Superior temporal gyrus (tissue), 1 donor: ENCODE results near the gene NCOA4.
"Not testable (repeated sequence)": the region's sequence is repeated elsewhere in the genome, so short reads cannot be mapped to it uniquely, and the experiment has no call there.

ENCODE experiments used
- DNase-seq: peaks from one replicate; pipeline ENCODE4 v3.0.0-alpha.2; 2016; ENCODE audit errors: extremely low spot score

NCOA4 gene

DNA sequence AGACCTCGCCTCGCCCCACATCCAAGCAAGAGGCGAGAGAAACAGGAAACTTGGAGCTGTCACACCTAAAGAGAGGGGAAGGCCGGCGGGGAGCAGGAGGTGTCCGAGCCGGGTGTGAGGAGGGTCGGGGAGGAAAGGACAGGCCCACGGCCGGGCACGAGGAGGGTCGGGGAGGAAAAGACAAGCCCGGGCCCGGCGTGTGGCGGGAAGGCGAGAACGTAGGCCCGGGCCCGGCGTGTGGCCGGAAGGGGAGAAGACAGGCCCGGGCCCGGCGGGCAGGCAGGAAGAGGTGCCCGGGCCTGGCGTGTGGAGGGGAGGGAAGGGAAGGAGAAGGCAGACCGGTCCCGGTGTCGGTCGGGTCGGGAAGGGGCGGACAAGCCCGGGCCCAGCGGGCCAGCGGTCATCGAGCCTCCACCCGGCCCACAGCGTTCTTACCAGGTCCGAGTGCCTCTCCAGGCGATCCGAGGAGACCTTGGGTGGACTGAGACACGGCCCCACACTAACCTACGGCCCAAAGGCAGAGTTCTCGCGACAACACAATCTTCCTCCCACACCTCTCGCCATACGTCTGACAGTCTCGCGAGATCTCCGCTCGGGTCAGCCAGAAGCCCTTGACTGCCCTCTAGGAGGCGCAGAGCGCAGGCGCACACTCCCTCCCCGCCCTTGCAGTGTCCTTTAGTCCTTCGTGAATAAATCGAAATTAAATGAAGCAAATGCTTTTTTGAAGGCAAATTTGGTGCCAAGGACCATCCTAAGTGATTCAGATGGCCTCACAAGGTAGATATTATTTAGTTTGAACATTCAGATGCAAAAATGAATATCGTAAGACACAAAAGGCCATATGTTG, at the start of gene NCOA4:
TSS of gene NCOA4 (minus strand) at position 533 of the 847 bp plus-strand sequence. CDS start 13,943 bp downstream, outside the sequence.
- peak; percentile 98 for DNase-seq

DNA sequence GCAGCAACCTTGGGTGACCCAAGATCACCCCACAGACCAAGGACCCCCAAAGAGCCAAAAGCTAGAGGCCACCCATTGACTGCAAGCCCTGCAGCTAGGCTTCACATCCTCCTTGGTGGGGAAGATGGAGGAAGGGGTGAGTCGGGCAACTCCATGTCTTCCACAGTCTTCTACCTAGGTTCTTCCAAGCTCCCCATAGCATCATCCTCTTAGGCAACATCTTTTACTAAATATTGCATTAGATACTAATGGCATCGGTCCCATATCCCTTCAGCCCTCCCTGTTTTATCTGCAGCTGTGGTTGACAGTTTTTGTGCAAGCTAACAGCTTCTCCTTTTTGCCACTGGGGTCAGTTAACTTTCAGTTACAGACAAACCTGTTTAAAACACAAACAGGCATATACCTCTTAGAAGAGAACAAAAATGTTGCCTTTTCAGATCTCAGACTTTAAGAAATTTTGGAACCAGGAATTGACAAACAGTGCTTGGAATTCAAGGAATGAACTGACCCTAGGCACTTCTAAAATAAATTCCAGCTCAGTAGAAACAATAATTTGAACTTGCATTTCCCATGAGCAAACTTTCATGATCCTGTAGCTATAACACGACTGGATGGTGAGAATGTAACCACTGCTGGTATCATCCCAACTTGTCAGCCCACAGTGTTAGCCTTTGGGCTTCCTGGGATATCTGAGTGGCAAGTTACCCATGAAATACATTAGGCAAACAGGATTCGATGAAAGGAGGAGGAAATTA, 49.6 kb upstream of the NCOA4 start:
- no peak for DNase-seq

GRCh38 chr10:46077731-46078413, 47.4 kb upstream of the NCOA4 start:
- DNase-seq = no peak

- no peak for DNase-seq
Observed at GRCh38 chr10:46077141-46077554, 46.7 kb upstream of the NCOA4 start.

DNA sequence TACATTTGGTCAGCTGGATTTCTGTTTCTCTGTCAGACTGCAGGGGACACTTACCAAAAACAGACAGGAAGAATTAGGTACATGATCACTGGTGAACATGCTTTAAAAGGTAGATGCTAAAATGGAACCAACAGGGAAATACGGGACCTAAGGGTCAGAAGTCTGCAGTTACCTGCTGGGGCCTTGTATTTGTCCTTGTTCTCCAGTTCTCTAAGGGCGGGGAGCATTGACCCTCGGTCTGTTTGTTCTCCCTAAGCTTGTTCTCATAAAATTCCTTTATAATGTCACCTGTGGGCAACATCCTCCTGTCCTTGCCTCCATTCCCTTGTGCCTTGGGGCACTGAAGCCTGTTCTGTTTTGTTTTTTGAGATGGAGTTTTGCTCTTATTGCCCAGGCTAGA, 45.4 kb upstream of the NCOA4 start:
- no peak for DNase-seq

GRCh38 chr10:46074196-46074946, 43.9 kb upstream of the NCOA4 start:
- no peak for DNase-seq

GRCh38 chr10:46073564-46073963, 43.1 kb upstream of the NCOA4 start:
- DNase-seq = no peak

- no peak for DNase-seq
Observed at GRCh38 chr10:46070749-46071148, 40.3 kb upstream of the NCOA4 start.

DNA sequence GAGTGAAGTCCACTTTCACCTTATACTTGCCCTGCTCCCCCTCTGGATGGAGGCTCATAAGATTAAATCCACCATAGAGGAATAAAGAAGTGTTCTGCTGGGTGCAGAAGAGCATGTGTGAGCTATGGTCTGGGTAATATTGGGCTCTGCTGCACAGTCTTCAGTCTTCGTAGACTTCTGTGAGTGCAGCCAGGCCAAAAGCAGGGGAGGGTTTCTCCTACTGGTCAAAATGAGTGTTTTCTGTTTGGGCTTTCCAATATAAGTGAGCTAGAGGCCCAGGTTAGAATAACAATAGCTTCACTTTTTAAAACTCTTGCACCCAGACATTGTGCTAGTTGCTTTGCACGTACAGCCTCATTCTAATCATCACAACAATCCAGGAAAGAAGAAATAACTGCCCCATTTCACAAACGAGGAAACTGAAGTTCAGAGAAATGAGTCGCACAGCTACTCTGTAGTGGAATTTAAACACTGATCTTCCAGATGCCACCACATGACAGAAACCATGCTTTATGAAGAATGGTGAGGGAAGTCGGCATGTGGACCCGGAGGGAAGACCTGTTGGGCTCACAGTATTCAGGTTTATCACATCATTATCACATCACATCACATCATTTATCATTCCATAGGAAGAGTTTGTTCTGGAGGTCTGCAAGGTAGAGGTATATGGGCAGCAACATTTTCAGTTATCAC, 39.5 kb upstream of the NCOA4 start:
- DNase-seq = no peak

DNA sequence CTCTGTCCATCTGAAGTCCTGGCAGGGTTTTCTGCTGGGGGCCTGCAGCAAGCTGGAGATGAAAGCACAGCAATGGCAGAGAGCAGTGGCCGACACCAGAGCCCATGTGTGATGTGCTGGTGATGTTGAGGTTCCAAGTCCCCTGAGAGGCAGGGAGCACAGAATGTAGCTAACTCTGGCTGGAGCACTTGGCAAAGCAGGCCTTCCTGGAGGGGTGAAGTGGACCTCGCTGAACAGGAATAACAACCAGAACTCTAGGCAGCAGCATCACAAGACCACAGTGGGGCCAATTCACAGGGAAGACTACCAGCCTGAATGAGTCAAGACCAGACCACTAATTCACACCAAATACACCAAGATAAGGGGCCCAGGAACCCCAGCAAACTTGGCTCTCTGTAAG, 38.5 kb upstream of the NCOA4 start:
- no peak for DNase-seq

DNA sequence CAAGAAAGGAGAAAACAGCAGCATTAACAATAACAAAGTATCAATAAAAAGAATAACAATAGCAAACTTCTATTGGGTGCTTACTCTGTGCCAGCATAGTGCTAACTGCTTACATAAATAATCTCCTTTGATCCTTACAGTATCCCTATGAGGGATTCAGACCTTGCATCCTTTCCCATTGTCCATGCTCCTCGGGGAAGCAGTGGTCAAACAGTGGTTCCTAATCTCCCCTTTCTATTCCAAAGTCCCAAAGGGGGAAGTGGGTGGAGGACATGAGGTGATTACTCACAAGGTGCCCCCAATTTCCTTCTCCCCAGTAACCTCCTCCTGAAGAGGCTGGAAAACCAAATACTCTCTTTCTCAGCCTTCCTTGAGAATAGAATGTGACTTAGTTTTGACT, 37.7 kb upstream of the NCOA4 start:
- DNase-seq = no peak

DNA sequence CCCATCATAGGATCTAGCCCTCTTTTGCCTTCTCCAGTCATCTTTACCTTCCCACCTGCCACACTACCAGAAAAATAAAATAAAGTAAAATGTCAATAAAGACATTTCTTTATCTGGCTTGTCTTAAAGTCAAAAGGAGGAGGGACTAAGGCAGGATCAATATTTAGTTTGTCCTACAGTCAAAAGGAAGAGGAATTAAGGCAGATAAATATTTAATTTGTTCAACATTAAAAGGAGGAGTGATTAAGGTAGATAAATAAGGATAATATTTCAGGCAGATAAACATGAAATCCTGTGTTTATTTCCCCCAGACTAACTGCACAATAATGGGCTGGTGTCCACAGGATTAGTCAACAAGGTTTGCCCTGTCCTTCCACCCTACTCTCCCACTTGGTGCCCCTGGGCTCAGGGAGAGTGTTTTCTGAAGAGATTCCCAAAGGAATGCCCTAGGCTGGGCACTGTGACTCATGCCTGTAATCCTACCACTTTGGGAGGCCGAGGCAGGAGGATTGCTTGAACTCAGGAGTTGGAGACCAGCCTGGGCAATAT, 33.9 kb upstream of the NCOA4 start:
- no peak for DNase-seq

DNA sequence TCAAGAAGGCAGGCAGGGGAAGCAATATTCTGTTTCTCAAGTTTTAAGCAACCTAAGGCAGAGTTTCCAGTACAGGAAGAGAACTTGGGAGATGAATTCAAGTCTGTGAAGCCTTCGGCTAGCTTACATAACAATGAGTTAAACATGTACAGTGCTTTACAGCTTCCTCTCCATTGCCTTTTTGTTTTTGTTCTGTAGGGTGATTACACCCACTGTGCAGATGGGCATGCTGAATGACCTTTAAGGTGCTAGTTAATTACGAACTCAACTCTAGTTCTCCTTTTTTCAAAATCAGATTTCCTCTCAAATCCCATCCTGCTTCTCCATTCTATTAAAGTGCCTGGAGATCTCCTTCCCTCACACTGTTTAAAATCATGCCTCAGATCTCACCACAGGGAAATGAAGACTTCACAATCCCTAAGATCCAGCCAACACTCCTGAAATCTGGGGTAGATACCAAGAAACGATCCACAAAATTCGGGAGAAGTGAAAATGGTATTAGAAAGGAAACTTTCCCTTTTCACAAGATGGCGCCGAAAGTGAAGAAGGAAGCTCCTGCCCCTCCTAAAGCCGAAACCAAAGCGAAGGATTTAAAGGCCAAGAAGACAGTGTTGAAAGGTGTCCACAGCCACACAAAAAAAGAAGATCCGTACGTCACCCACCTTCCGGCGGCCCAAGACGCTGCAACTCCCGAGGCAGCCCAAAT, 32.5 kb upstream of the NCOA4 start:
- no peak for DNase-seq

DNA sequence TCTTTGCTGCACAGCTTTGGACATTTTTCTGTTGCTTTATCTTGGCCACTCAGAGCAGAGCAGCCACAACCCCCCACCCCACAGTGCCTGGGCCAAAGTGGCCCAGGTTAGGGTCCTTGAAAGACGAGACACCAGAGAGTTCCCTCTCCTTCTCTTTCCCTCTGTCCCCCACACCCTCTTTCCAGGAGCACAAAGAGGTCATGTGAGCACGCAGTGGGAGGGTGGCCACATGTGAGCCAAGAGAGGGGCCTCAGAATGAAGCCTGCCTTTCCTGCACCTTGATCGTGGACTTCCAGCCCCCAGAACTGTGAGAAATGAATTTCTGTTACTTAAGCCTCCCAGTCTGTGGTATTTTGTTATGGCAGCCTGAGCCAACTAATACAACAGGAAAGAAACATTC, 30.3 kb upstream of the NCOA4 start:
- DNase-seq = no peak

DNA sequence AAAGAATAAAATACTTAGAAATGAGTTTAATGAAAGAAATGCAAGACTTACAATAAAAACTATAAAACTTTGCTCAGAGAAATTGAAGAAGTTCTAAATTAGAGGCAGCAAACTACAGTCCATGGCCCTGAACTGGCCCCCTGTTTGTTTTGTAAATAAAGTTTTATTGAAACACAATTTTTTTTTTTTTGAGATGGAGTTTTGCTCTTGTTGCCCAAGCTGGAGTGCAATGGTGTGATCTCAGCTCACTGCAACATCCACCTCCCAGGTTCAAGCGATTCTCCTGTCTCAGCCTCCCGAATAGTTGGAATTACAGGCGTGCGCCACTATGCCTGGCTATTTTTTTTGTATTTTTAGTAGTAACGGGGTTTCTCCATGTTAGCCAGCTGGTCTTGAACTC, 27.5 kb upstream of the NCOA4 start:
- not testable (repeated sequence) for DNase-seq

GRCh38 chr10:46057038-46057437, 26.6 kb upstream of the NCOA4 start:
- no peak for DNase-seq

DNA sequence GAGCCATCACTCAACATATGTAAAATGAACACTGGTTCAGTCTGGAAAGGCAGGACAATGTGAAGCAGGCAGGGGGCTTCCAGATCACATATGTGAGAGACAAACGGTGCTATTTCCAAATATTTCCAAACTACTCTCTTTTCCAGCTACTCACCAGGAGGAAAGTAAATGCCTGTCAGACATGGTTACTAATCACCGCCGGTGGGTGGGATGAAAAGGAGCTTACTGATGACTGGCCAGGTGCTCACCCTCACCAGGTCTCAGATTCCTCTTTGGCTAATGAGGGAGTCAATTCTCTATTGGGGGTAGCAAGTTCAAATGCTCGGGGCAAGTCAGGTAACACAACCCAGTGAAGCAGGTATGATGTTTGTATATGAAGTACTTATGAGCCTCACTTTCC, 25.3 kb upstream of the NCOA4 start:
- no peak for DNase-seq

GRCh38 chr10:46053534-46054434, 23.4 kb upstream of the NCOA4 start:
- DNase-seq = no peak

GRCh38 chr10:46052791-46053375, 22.5 kb upstream of the NCOA4 start:
- DNase-seq = no peak
